ENCODE data around the gene CST4.

GRCh38 chr20:23666189-23666588 lies 22.6 kb downstream of the CST4 start:
- TF ChIP-seq EZH2 (IDR thresholded peaks at IDR 0.05; ENCODE audit: borderline replicate concordance, low read depth, low read length, severe bottlenecking) (no peak), CTCF (IDR thresholded peaks at IDR 0.05; ENCODE audit: extremely low read depth in 1 of 2, insufficient read depth in 1 of 2, low read depth in 1 of 2, low read length in 2 of 2) (no peak), POLR2A (IDR thresholded peaks at IDR 0.05; ENCODE audit: low read depth, low read length) (no peak), MYC (IDR thresholded peaks at IDR 0.05; ENCODE audit: low read depth, low read length) (no peak), JUN (IDR thresholded peaks at IDR 0.05; ENCODE audit: borderline replicate concordance, insufficient read depth, insufficient read length, low read depth) (no peak), POLR2AphosphoS5 (IDR thresholded peaks at IDR 0.05; ENCODE audit: insufficient read depth, low read depth, low read length) (no peak)
